ENCODE measurements around the gene MYH1. TPM values are rescaled to one million over a fixed set of nuclear protein-coding genes. Genes with fewer than 3 reads are reported as not detected.

MYH1 gene
- total RNA-seq, 4 donors from 2014 or later, result 0.39 TPM; not detected in 3

GRCh38 chr17:10447026-10447931 lies 71.1 kb downstream of the MYH1 start:
- TF ChIP-seq POLR2A (IDR thresholded peaks at IDR 0.05), result no peak
- no peak for TF ChIP-seq CTCF (IDR thresholded peaks at IDR 0.05)
- no peak for TF ChIP-seq EP300 (IDR thresholded peaks at IDR 0.05)
- H3K36me3 ChIP-seq, result no peaks in the 10 kb centered on the region
- H3K9me3 ChIP-seq, result no peaks in the 10 kb centered on the region
- H3K4me1 ChIP-seq, result no peaks in the 10 kb centered on the region
- no peaks in the 10 kb centered on the region for H3K27me3 ChIP-seq
- WGBS, 2 donors, result 65 to 70% methylated on average over 7 of the region's 7 CpGs
- no peak for DNase-seq (ENCODE audit: low spot score in 2 of 2)
- H3K27ac ChIP-seq, result no peak overlapping the region
- no peak overlapping the region for H3K4me3 ChIP-seq

Other genes with a start within 250 kb of the MYH1 start
- not detected for gene MYH13, start 145.5 kb downstream of the MYH1 start, total RNA-seq
- gene MYH8, start 96.6 kb downstream of the MYH1 start, total RNA-seq, result not detected
- not detected for gene MYH4, start 49.0 kb downstream of the MYH1 start, total RNA-seq
- not detected for gene MYH2, start 31.1 kb upstream of the MYH1 start, total RNA-seq
- gene MYH3, start 138.8 kb upstream of the MYH1 start, total RNA-seq, result 1 to 10 TPM in 3 of 4 donors, under 1 TPM in 1; 0.59 to 8.1 (median 3.8) TPM
- 10 to 100 TPM; 17.0 to 26.5 (median 19.5) TPM for gene SCO1, start 179.0 kb upstream of the MYH1 start, total RNA-seq
- gene ADPRM, start 179.1 kb upstream of the MYH1 start, total RNA-seq, result 10 to 100 TPM in 3 of 4 donors, 1 to 10 TPM in 1; 9.4 to 17.7 (median 13.3) TPM
- 1 to 10 TPM; 4.5 to 9.2 (median 8.9) TPM for gene TMEM220, start 211.5 kb upstream of the MYH1 start, total RNA-seq

All from tibial nerve (tissue), 4 donors.